Natural killer cell (primary cell): Measurements from ENCODE around the gene DGCR6. TPM values are rescaled to one million over a fixed set of nuclear protein-coding genes. Genes with fewer than 3 reads are reported as not detected.

Source experiments
- total RNA-seq, 4 donors: library from RNA; stranded (reverse); fragments of 120-200 nt in 1 of 4; gene quantifications; one replicate each; pipeline versions ENCODE4 v1.2.3 to v1.2.4, GENCODE V29; 2013 to 2022

Gene DGCR6
- total RNA-seq, 3 donors from 2014 or later (not counting 1 experiment from before 2014, with no cell fraction given), result 5.8 to 8.2 (median 8.1) TPM

Other genes with a start within 250 kb of the DGCR6 start
- not detected for gene PRODH, start 30.0 kb downstream of the DGCR6 start, total RNA-seq
- 10 to 100 TPM; 27.5 to 44.1 (median 41.3) TPM for gene DGCR2, start 216.1 kb downstream of the DGCR6 start, total RNA-seq
- gene TSSK2, start 225.0 kb downstream of the DGCR6 start, total RNA-seq, result not detected
- 10 to 100 TPM; 47.6 to 51.6 (median 47.7) TPM for gene ESS2, start 238.3 kb downstream of the DGCR6 start, total RNA-seq
- not detected for gene GSC2, start 244.0 kb downstream of the DGCR6 start, total RNA-seq